ENCODE measurements around the gene ADARB1.
A peak's percentile ranks its signal among the peaks of the same experiment; 100 is the strongest.

The ADARB1 gene

DNA sequence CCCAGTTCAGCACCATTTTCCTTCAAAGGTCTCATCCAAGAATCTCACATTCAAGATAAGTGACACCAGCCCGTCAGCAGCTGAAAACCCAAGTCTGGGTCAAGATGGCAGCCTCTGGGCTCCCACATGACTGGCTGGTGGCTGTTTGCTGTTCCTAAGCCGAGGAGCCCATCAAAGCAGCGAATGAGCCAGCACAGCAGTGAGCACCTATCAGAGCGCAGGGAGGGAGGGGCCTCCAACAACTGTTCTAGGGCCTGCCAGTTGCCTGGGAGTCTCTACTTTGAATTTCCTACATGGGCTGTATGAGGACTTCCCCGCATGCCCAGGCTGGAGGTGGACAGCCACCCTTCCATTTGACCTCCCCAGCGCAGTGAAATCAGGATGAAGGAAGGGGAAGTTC is 102.7 kb downstream of the ADARB1 start:
- no peak for DNase-seq

DNA sequence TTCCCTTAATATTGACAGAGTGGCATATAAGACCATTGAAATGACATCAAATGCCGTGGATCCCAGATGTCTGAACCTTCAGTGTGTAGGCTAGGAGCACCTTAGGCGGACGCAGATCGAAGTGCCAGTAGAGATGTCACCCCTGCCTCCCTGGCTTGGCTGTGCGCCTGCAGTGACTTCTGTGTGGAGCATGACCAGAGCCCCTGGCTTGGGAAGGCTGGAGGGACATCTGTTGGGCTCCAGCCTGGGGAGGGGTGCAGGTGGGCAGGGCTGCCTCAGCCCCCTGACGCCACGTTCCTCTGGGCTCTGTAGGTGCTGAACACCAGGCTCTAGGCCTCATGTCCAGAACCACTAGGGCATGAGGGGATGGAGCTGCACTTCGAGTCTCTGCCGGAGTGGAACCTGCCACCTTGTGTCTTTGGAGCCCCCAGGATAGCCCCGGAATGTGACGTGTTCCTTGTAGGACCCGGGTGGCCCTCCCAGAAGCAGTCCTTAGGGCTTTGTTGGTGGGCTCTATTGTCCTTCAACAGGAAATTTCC is 103.8 kb downstream of the ADARB1 start:
- DNase-seq: no peak

DNA sequence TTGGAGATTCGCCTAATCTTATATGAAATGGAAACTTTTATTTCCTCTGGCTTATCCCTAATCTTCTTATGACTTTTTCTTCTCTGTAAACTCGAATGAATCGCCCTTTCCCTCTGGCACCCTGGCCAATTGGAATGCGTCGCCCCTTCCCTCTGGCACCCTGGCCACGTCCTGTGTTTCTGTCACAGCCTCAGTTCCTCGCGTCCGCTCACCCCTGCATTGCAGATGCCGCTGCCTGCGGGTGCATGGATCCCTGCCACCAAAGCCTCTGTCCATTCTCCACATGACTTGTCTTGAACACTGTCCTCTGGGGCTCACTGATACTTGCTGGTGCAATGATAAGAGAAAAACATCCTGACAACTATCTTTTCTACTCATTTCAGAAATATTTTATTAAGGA is 104.6 kb downstream of the ADARB1 start:
- DNase-seq: no peak

DNA sequence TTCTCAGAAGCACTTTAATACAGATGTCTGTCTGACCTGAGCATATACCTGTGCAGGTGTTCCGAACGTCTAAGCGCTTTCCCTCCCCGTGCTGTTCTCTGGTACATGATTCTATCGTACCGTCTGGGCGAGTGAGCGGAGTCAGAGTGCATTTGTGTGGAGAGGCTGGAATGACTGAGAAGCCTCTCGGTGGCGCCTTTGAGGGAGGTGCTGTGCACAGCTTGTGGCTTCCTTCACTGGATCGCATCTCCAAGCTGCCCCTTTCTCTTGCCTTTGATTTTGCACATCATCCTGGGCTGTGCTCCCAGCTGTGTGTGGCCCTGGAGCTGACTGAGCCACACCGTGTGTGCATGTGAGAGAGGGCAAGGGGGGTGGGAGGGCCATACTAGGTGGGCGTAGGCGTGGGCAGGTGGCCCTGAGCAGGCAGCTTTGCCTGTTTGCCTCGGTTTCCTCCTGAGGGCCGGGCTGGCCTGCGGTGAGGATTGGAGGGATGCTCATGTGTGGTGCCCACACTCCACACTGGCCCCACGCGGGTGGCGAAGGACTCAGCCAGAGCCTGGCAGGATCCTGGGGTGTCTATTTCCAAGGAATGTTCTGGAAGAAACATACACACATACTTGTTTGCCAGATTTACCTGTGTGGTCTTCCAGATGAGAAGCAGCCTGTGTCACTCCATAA is 105.3 kb downstream of the ADARB1 start:
- no peak for DNase-seq

DNA sequence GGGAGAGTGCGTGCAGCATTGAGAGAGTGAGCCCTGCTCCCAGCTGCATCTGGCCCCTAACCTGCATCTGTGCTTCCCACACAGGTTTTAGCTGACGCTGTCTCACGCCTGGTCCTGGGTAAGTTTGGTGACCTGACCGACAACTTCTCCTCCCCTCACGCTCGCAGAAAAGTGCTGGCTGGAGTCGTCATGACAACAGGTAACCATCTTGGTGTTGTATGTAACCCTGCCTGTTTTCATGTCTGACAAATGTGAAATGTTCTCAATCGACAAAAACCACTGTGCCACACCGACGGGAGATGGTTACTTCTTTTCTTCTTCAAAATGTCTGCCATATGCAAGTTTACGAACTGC is 105.8 kb downstream of the ADARB1 start:
- no peak for DNase-seq

DNA sequence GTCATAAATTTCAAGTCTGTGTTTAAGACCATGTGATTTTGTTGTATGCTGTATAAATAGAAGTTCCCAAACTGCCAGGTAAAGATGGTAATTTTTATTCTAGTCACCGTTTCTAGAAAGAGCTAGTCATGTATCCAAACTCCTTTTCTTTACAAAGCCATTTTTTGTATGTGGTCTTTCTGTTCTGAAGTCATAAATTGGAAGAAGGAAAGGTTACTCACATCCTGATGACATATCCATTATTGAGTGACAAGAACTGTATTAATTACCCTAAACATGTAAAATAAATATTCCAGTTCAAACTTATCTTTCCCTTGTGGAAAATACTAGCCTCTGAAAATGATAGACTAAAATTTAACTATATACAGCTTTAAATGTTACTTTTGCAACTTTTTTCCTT is 108.6 kb downstream of the ADARB1 start:
- no peak for DNase-seq

DNA sequence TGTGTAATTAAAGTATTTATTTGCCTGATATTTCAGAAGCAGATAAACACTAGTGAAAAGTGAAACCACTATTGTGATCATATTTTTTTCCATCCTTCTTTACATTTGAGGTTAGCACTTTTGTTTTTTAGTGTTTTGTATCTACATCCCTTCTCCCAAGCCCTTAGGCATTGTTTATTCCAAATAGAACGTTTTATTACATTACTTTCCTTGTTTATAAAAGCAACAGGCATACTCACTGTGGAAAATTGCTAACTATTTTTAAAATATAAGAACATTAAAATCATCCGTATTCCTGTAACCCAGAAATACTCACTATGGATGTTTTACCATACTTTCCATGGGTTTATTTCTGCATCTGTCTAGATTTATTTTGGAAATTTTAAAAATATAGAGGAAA is 109.5 kb downstream of the ADARB1 start:
- no peak for DNase-seq

DNA sequence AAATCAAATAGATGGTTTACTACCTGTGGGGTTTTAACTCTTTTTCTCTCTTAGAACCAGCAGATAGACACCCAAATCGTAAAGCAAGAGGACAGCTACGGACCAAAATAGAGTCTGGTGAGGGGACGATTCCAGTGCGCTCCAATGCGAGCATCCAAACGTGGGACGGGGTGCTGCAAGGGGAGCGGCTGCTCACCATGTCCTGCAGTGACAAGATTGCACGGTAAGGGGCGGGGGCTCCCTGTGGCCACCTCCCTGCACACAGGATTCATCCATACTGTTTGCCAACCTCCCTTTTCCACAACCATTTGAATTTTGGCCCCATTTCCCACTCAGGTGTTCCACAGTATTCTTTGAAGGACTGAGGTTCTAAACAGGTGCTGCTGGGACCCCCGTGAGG is 110.5 kb downstream of the ADARB1 start:
- no peak for DNase-seq

DNA sequence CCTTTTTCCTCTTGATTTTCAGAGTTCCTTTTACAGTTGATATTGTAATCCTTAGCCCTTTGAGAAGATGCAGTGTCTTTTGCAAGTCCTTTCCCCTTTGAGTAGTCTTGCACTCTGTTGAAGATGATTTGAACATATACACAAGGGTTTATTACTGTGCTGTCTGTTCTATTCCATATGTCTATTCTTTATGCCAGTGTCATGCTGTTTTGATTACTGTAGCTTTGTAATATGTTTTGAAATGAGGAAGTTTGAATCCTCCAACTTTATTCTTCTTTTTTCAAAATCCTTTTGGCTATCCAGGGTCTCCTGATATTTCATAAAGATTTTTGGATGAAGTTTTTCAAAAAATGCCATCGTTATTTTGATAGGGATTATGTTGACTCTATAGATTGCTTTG is 112.3 kb downstream of the ADARB1 start:
- DNase-seq: no peak

DNA sequence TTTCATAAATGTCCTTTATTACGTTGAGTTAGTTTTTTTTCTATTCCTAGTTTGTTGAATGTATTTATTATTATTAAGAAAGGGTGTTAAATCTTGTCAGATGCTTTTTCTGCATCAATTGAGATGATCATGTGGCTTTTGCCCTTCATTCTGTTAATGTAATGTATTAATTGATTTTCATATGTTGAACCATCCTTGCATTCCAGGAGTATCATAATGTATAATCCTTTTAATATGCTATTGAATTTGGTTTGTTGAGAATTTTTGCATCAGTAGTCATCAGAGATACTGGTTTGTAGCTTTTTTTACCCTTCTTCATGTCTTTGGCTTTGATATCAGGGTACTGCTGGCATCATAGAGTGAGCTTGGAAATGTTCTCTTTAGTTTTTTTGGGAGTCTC is 113.3 kb downstream of the ADARB1 start:
- DNase-seq: no peak

DNA sequence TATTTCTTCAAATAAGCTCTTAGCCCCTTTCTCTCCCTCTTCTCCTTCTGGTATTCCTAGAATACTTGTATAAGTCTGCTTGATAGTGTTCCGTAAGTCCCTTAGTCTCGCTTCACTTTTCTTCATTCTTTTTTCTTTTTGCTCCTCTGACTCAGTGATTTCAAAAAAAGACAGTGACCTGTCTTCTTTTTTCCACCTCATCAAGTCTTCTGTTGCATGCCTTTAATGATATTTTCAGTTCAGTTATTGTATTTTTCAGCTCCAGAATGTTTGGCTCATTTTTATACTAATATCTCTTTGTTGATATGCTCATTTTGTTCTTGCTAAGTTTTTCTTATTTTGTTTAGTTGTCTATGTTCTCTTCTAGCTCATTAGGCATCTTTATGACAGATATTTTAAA is 115.6 kb downstream of the ADARB1 start:
- DNase-seq: no peak

DNA sequence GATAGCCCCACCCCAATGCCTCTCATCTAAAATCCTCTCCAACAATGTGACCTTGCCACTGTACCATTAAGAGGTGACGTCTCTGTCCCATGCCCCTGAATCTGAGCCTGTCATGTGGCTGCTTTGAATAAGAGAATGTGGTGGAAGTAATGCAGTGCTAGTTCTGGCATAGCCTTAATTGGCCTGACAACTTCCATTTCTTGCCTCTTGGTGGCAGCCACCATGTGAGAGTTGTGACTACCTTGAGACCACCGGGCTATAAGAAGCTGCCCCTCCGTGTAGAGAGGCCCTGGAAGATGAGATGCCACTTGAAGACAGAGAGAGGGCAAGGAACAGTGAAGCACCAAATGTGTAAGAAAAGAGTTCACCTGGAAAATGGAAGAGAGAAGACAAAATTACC is 118.0 kb downstream of the ADARB1 start:
- no peak for DNase-seq

DNA sequence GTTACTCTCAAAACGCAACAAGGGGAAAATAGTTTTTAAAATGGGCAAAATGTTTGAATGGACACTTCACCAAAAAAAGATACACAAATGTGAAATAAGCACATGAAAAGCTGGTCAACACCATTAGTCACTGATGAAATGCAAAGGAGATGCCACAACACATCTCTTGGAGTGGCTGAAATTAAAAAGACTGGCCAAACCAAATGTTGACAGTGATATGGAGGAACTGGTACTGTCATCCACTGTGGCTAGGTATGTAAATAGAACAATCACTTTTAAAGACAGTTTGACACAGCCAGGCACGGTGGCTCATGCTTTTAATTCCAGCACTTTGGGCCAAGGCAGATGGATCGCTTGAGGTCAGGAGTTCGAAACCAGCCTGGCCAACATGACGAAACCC is 122.2 kb downstream of the ADARB1 start:
- DNase-seq: no peak

DNA sequence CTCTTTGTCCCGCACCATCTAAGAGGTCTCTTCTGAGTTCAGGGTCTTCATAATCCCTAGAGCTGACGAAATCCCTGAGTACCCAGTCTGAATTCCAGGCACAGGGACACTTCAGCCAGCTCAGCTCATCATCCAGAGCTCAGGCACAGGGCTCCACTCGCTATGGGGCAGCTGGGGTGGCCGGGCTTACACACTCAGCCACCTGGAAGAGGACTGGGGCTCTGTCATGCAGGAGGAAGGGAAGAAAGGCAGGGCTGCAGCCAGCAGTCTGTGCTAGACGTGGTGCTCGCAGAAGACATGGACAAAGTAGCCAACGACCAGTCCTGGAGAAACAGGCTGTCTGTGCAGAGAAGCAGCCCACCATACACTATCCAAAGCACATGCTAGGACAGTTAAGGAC is 124.8 kb downstream of the ADARB1 start:
- no peak for DNase-seq

DNA sequence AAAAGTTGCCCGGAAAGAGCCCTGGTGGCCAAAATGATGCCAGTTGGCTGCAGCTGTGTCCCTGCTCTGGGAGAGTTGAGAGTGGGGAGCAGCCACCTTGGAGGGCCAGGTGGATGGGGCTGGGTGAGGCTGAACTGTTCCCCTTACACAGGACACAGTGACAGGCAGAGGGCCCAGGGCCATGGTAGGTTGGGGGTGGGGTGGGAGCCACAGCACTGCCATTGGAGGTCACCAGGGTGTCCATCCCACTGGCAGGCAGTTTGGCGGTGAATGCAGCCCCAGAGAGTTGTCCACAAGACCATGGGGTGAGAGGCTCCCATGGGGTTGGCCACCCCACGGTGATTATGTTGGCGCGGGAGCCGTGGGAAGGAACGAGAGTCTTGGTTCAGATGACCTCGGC is 125.7 kb downstream of the ADARB1 start:
- DNase-seq: no peak

DNA sequence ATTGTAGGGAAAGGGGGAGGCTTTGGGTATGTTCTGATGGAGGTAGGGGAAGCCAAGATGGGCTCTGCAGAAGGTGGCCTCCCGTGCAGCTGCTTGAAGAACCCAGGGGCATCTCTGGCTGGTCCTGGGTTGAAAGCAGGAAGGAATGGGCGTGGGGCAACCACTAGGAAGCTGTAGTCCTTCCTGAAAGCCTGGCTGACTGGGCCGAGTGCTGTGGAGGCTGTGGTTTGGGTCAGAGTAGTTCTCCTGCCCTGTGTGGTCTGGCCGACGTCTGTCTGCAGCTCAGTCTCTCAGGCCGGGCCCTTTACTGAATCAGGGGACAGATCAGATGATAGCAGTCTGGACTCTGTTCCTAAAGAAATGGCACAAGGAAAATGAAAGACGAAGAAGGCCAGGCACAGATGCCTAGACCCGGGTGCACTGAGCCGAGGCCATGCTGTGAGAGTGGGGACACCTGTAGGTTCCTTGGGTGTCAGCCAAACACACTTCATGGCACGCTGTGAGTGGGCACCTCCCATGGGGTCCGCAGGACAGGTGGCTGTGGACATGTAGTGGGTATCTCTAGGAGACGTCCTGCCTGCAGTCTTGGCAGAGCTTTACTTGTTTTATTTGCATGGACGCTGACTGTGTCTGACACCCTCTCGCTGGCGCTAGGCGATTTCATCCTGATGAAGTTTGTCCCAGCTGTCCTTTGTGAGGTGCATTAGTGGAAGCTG is 126.4 kb downstream of the ADARB1 start:
- no peak for DNase-seq

DNA sequence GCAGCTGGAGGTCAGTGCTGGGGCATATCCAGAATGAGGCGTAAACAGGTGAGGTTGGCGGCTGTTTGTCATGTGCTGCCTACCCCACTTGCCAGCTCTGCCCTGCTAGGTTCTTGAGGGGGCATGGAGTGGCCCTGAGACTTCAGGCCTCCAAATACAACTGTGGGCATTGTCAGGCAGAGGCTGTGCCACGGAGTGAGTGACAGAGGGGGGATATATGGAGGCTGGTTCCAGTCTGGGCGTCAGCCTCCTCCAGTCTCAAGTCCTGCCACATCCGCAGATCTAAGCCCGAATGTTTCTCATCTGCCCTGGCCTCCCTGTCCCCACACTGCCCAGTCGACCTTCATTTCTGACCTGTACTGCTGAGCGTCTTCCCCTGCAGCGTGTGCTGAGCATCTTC is 128.0 kb downstream of the ADARB1 start:
- no peak for DNase-seq

DNA sequence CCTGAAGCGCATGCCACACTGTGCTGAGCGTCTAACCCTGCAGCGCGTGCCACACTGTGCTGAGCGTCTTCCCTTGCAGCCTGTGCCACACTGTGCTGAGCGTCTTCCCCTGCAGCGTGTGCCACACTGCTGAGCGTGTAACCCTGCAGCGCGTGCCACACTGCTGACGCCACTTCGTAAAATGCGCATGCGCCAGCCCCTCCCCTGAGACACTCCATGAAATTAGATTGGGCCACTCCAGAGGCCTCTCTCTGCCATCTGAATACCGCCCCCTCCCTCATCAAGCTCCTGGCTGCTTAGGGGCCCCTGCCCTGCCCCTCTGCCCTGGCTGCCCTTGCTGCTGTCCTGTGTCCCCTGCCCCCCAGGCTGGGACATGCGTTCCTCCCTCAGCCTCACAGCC is 128.5 kb downstream of the ADARB1 start:
- no peak for DNase-seq

DNA sequence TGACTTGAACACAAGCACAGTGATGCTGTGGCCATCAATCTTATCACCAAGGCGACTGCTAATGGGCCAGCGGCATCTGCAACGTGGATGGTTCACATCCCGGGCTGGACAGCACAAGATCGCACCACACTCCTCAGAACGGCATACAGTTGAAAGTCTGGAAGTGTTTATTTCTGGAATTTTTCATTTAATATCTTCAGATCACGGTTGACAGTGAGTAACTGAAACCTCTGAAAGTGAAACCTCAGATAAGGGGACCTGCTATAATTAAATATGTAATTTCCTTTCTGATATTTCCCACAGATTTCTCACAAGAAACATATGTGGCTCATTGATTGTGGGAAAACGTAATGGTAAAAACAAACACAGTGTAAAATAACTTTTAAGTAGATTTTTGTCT is 129.6 kb downstream of the ADARB1 start:
- no peak for DNase-seq

DNA sequence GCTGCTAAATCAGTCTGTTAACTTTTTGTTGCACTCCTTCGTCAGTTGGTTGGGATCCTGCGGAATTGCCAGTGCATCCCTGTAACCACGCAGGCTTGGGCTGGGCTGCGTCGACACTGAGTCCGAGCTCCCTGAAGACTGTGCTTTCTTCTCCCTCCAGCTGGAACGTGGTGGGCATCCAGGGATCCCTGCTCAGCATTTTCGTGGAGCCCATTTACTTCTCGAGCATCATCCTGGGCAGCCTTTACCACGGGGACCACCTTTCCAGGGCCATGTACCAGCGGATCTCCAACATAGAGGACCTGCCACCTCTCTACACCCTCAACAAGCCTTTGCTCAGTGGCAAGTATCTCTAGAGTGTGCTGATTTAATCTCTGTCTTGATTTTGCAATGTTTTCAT is 130.0 kb downstream of the ADARB1 start:
- no peak for DNase-seq

DNA sequence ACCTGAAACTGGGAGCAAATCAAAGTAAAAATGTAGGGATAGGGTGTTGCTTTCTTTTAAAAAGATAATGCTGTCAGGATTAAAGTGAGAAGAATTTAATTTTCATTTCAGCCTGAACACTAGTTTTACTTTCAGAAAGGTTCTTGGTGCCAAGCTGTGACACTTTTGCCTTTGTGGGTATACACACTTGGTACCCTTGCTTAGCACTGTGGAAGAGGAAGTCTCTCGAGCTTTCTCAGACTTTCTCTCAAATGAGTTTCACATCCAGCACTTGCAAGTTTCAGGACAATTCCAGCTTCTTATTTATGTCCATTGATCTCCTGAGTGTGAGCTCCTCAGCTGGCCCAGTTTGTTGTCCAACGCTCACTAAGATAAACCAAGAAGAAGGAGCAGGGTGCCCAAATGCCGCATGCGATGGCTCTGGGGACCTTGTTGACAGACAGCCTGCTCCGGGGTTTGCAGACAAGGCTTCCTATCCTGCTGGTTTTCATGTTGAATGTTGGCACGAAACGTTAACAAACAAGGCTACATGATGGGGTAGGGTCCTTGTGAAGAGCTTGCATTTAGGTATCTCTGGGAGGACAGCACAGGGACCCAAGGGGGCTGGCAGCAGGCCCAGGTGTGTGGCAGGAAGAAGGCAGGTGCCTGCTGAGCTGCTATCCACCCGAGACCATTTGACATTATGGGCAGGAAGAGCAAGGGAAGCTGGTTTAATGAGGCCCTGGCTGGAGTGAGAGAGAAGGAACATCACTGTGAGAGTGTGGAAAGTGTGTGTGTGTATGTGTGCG is 133.7 kb downstream of the ADARB1 start:
- no peak for DNase-seq

DNA sequence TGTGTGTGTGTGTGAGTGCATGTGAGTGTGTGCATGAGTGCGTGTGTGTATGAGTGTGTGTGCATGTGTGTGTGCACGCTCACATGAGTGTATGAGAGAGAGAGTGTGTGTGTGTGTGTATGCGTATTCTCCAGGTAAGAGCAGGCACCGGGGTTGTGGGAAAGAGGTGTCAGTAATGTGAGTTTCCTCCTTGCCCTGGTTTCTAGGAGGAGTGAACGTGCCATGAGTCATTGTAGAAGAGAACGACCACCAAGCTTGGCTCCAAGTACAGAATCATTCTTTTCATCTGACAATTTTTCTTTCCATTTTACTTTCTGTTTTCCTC is 134.2 kb downstream of the ADARB1 start:
- DNase-seq: peak; percentile 33

DNA sequence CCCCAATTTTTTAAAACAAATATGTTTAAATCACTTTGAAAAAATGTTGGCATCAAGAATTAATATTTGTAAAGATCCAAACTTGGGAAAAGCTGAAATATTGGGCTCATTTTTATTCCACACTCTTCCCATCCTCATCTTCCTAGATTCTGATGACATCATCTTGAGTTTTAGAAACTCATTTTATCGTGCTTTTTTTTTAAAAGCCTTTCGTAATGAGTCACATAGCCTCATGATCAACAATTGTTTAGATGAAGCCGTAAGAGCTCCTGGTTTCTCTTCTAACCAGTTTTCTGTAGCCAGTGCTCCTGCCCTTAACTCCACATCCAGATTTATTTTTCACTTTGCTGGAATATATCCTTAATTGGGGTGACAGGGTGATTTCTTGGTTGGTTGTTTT is 134.7 kb downstream of the ADARB1 start:
- peak; percentile 72 for DNase-seq

DNA sequence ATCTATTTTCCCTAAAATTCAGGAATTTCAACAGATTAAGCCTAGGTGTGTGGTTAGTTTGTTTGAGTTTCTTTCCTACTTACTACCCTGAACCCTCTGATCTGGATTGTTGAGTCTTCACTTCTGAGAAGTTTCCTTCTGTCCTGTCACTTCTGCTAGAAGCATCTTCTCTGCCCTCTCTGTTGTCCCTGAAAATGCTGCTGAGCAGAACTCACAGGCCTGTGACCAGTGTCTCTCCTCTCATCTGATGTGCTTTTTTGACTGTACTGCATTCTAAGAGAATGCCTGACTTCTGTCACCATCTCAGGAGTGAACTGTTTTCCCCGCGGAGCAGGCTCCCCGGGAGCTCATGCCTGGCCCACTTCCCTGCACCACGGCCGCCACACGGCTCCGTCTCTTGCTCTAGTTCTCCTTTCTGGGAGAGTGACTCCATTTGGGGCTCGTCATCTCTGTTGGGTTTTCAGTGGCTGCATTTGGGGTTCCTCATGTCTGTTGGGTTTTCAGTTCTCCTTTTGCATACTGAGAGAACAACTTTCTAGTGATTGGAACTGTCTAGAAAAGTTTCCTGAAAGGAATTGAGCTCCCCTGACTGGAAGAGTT is 135.4 kb downstream of the ADARB1 start:
- DNase-seq: no peak
